HUES48 (cell line): ENCODE data around the gene ZDHHC19.

ENCODE experiments used
- H3K27ac ChIP-seq: one replicate; pipeline ENCODE4 v1.7.0; 2013; ENCODE audit warnings: low read depth, low read length, inconsistent platforms
- H3K27me3 ChIP-seq: 2 replicates; pipeline ENCODE4 v1.6.1; 2013; ENCODE audit warnings: mild to moderate bottlenecking, low read length; ENCODE audit not compliant: control insufficient read depth, insufficient read depth
- H3K36me3 ChIP-seq: 2 replicates; pipeline ENCODE4 v1.6.1; 2013; ENCODE audit warnings: low read length; ENCODE audit not compliant: control insufficient read depth, insufficient read depth
- H3K4me1 ChIP-seq: 2 replicates; pipeline ENCODE4 v1.6.1; 2013; ENCODE audit warnings: mild to moderate bottlenecking, low read length; ENCODE audit not compliant: control insufficient read depth, insufficient read depth
- H3K4me3 ChIP-seq: 2 replicates; pipeline ENCODE4 v1.5.1; 2013; ENCODE audit warnings: mild to moderate bottlenecking, low read depth, low read length
- H3K9ac ChIP-seq: 2 replicates; pipeline ENCODE4 v1.6.1; 2013; ENCODE audit warnings: mild to moderate bottlenecking, low read depth, low read length, moderate library complexity
- H3K9me3 ChIP-seq: 2 replicates; pipeline ENCODE4 v1.6.1; 2013; ENCODE audit warnings: low read length; ENCODE audit not compliant: control insufficient read depth, insufficient read depth

Gene ZDHHC19

DNA sequence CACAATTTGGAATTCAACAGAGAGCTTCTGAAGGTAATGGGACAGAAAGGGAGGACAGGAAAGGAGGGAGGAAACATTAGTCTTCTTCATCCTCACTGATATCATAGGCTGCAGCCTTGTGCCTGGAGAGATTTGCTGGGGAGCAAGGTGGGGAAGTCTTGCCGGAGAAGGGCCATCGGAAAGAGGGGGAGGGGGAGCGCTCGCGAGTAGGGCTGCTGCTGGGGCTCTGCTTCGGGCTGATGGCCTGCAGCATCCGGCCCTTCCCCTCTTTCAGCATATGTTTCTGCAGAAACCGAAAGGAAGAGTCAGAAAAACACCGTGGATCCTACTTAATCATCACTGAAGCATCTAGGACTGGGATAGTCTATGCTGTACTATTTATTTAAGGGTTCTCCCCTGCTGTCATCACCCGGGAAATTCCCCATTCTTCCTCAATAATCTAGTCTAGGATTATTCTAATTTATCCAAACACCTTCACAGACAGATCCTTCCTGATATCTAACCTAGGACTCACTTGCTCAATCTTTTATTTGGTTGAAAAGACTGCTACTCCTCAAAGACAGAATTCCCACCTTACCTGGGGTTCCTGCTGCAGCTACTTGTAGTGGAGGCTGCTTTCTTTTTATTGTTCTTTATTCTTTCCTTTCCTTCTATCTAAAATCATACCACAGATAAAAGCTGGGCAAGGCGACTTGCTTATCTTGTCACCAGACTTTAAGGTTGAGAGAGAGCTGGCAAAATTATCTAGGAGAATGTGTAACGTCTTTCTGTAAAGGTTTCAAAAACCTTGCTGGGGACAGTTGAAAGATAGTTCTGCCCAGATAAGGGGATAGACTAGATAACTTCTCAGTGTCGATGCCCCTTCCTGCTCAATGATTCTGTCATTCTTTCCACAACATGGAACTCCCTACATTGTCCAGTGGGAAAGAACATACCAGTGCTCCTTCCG, 27.7 kb upstream of the ZDHHC19 start:
- no peak overlapping the region for H3K27ac ChIP-seq
- no peaks in the 10 kb centered on the region for H3K9me3 ChIP-seq
- H3K9ac ChIP-seq: no peak overlapping the region
- no peaks in the 10 kb centered on the region for H3K4me1 ChIP-seq
- H3K4me3 ChIP-seq: no peak overlapping the region
- no peaks in the 10 kb centered on the region for H3K27me3 ChIP-seq
- H3K36me3 ChIP-seq: peaks cover 48% of the 10 kb centered on the region

DNA sequence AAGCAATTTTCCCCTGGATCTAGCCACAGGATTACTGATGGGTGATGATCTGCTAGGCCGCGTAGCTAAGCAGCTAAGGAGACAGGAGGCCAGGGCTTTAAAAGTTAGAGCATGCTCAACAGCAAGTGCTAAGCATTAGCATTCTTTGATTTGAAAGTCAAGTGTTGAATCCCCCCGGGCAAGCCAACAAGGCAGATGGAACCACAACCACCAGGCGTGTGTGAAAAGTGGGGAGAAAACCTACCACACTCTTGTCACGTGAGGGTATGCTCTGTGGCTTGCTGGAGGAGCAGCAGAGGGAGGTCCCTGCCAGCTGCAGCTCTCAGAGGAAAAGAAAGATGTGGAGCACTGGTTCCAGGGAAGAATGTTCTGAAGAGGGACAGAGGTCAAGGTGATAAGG, 26.0 kb upstream of the ZDHHC19 start:
- Histone ChIP-seq H3K9me3 (no peaks in the 10 kb centered on the region), H3K27ac (no peak overlapping the region), H3K36me3 (peaks cover 44% of the 10 kb centered on the region), H3K4me1 (no peaks in the 10 kb centered on the region), H3K27me3 (no peaks in the 10 kb centered on the region), H3K9ac (no peak overlapping the region), H3K4me3 (no peak overlapping the region)

DNA sequence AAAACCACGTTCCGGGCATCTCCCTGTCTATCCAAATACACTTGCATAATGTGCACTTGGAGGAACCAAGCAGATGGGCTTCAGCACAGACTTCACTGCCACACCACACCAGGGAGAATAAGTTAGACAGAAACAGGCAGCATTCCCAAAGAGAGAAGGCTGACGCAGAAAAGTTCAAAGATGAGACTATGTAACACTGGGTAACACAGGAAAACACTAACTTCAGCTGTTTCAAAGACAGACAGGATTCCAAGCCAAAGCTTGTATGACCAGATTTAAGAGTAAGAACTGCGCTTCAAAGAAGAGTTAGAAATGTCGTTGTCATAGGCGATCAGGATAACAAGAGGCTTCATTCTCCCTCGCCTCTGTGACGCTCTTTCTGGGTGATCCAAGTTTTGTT, 25.0 kb upstream of the ZDHHC19 start:
- Histone ChIP-seq H3K27ac (no peak overlapping the region), H3K9me3 (no peaks in the 10 kb centered on the region), H3K4me3 (no peak overlapping the region), H3K9ac (no peak overlapping the region), H3K27me3 (no peaks in the 10 kb centered on the region), H3K4me1 (no peaks in the 10 kb centered on the region), H3K36me3 (peaks cover 34% of the 10 kb centered on the region)

DNA sequence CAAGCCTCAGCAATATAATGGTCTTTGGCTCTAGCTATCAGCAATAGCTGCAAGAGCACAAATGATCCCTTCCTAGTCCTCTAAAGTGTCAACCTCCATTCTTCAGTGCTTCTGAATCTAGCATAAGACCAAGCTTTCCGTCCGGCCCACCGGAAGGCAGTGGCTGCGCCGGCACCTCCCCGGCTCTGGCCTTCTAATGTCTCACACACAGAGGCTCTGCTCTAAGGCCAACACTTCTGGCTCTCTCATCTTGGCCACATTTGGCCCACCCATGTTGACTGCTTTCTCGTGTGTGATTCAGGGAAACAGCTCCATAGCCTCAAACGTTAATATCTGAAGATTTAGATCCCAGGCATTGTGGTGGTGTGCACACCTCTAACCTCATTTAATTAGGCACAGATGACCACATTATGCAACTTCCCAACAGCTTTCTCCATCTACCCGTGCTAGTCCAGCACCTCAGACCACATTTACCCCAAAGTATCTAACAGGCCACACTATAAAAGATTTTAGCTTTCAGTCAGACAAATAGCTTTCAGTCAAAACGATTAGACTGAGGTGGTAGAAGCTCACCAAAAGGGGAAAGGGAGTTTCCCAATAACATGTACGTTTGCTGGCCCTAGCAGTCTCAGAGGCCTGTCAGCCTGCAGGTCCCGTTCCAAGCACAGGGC, 24.4 kb upstream of the ZDHHC19 start:
- Histone ChIP-seq H3K27ac (no peak overlapping the region), H3K4me3 (no peak overlapping the region), H3K27me3 (no peaks in the 10 kb centered on the region), H3K36me3 (peaks cover 31% of the 10 kb centered on the region), H3K9me3 (no peaks in the 10 kb centered on the region), H3K4me1 (no peaks in the 10 kb centered on the region), H3K9ac (no peak overlapping the region)

DNA sequence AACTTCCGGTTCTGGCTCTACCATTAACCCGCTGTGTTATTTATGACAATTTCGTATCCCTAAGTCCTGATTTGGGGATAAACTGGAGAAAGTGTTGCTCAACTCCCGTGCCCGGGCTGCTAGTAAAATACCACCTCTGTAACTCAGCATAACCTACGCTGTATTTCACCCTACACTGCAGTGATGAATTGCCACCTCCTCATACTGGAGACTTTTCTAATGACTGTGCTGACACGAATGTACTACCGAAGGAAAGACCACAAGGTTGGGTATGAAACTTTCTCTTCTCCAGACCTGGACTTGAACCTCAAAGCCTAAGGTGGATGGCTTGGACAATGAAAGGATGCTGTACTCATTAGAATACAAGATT, 21.7 kb upstream of the ZDHHC19 start:
- no peak overlapping the region for H3K9ac ChIP-seq
- no peaks in the 10 kb centered on the region for H3K27me3 ChIP-seq
- no peaks in the 10 kb centered on the region for H3K4me1 ChIP-seq

DNA sequence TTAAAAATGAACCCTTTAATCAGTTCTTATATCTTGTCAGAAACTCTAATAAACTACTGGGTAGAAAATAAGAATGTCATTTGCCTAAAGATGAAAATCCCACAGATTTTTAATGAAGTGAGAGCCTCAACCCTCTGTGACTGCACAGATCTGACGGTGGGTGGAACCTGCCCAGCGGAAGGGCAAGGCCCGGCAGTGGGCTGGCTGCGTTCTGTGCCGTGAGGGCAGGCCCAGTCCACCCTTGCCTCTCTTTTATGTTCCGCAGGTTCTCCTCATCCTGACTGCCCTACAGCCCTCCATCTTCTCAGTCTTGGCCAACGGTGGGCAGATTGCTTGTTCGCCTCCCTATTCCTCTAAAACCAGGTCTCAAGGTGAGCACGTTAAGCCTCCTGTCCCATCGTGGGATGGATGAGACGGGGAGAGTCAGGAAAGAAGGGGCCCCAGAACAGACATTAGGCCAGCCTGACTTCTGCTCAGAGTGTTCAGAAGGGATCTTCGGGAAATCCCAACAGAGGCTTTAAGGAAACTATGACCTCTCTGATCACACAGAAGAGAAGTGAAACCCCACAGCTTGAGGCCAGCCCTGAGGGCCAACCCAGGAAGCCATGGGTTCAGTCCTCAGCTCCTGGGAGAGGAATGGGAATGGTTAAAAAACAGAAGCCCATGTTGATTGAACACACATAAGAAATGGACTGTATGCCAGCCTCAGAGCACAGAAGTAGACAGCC, 21.1 kb upstream of the ZDHHC19 start:
- Histone ChIP-seq H3K27me3 (no peaks in the 10 kb centered on the region), H3K4me1 (no peaks in the 10 kb centered on the region), H3K27ac (no peak overlapping the region), H3K9ac (no peak overlapping the region), H3K36me3 (peaks cover 6% of the 10 kb centered on the region; the same call in 1 of the 2 replicates), H3K4me3 (no peak overlapping the region), H3K9me3 (no peaks in the 10 kb centered on the region)

More for the DNA sequence above, 21.7 kb upstream of the ZDHHC19 start:
- H3K9me3 ChIP-seq: no peaks in the 10 kb centered on the region
- H3K4me3 ChIP-seq: no peak overlapping the region
- H3K27ac ChIP-seq: no peak overlapping the region
- peaks cover 11% of the 10 kb centered on the region; the same call in 1 of the 2 replicates for H3K36me3 ChIP-seq

DNA sequence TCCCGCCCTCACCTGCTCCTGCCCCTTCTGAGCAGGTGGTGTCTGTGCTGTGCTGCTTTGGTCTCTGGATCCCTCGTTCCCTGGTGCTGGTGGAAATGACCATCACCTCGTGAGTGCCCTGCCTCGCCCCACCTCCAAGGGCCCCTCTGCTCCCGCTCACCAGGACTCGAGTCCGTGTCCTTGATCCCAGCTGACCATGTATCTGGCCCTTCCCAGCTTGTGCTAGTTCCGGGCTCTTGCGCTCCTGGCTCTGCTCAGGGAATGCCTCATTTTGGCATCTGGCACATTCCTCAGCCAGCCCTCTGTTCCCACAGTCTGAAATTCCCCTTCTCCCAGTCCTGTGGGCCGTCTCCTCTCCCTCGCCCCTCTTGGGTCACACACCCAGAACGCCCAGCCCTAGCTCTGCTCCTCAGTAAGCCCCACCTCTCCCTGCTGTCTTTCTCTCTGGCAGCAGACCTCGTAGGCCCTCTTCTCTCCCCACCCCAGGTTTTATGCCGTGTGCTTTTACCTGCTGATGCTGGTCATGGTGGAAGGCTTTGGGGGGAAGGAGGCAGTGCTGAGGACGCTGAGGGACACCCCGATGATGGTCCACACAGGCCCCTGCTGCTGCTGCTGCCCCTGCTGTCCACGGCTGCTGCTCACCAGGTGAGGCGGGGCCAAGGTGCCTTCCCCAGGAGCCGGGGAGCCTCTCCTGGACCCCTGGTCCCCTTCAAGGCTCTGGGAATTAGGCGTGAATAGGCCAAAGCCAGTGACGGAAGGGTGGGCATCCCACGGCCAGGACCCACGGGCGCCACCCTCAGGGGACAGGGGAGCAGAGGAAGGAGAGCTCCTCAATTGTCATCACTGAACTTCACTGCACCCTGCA, 16.7 kb upstream of the ZDHHC19 start:
- Histone ChIP-seq H3K4me1 (no peaks in the 10 kb centered on the region), H3K27me3 (no peaks in the 10 kb centered on the region), H3K36me3 (no peaks in the 10 kb centered on the region), H3K9ac (no peak overlapping the region), H3K27ac (no peak overlapping the region), H3K9me3 (no peaks in the 10 kb centered on the region), H3K4me3 (no peak overlapping the region)

DNA sequence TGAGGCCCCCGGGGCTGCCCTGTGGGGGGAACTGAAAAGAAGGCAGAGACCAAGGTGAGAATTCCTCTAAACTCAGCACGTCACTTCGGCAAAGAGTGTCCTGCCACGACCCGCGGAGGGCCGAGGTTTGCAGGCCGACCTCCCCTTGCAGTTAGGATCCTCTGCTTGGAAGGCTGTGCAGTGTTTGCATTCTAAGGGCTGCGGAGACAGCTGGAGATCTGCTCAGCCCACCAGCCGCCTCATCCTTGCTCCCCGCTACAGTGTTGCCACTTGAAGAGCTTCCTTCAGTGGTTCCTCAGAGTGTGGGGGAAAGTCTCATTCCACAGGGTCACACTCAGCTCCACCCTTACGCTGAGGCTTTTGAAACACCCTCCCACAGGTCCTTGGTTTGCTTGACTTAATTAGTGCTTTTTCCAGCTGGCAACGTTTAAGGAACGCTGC, 15.9 kb upstream of the ZDHHC19 start:
- H3K36me3 ChIP-seq: no peaks in the 10 kb centered on the region
- H3K4me3 ChIP-seq: no peak overlapping the region
- H3K27me3 ChIP-seq: no peaks in the 10 kb centered on the region
- no peaks in the 10 kb centered on the region for H3K9me3 ChIP-seq
- H3K9ac ChIP-seq: no peak overlapping the region
- no peaks in the 10 kb centered on the region for H3K4me1 ChIP-seq
- H3K27ac ChIP-seq: no peak overlapping the region

DNA sequence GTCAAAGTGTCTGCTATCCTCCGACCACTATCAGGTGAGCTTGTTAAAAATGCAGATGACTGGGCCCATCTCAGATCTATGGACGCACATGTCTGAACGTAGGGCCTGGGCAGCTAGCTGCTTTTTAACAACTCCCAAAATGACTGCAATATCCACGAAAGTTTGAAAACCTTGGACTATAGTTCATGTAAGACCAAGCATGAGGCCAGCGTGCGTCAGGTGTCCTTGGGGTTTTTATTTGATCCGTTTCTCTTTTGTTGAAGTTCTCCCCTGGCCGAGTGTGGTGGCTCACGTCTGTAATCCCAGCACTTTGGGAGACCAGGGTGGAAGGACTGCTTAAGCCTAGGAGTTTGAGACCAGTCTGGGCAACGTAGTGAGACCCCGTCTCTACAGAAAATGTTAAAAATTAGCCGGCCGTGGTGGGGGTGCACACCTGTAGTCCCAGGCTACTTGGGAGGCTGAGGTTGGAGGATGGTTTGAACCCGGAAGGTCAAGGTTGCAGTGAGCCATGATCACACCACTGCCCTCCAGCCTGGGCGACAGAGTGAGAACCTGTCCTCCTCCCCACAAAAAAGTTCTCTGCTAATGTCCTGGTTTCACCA, 14.7 kb upstream of the ZDHHC19 start:
- no peak overlapping the region for H3K4me3 ChIP-seq
- H3K9me3 ChIP-seq: no peaks in the 10 kb centered on the region
- H3K27me3 ChIP-seq: no peaks in the 10 kb centered on the region
- H3K4me1 ChIP-seq: no peaks in the 10 kb centered on the region
- no peak overlapping the region for H3K27ac ChIP-seq
- no peaks in the 10 kb centered on the region for H3K36me3 ChIP-seq
- no peak overlapping the region for H3K9ac ChIP-seq

DNA sequence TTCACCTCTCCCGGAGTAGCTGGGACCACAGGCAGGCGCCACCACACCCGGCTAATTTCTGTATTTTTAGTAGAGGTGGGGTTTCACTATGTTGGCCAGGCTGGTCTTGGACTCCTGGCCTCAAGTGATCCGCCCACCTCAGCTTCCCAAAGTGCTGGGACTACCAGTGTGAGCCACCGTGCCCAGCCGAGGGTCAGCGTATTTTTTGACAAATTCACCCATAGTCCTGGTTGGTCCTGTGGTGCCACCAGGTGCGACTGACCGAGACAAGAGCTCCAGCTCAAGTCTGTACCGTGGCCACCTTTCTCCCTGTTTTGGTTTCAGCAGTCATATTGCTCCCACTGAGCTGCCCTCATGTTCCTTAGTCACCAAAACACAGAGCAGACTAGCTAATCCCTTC, 13.9 kb upstream of the ZDHHC19 start:
- no peak overlapping the region for H3K27ac ChIP-seq
- no peak overlapping the region for H3K9ac ChIP-seq

More for the DNA sequence above, 13.9 kb upstream of the ZDHHC19 start:
- Histone ChIP-seq H3K27me3 (no peaks in the 10 kb centered on the region), H3K4me1 (no peaks in the 10 kb centered on the region), H3K4me3 (no peak overlapping the region), H3K36me3 (no peaks in the 10 kb centered on the region), H3K9me3 (no peaks in the 10 kb centered on the region)
